Left forelimb (tissue), 1 donor: ENCODE data around the gene PLA2G15.

ENCODE experiments used
- DNase-seq: peaks from one replicate; pipeline ENCODE4 v3.0.0-alpha.2; 2018; ENCODE audit warnings: low spot score

Gene PLA2G15, protein sequence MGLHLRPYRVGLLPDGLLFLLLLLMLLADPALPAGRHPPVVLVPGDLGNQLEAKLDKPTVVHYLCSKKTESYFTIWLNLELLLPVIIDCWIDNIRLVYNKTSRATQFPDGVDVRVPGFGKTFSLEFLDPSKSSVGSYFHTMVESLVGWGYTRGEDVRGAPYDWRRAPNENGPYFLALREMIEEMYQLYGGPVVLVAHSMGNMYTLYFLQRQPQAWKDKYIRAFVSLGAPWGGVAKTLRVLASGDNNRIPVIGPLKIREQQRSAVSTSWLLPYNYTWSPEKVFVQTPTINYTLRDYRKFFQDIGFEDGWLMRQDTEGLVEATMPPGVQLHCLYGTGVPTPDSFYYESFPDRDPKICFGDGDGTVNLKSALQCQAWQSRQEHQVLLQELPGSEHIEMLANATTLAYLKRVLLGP

DNA sequence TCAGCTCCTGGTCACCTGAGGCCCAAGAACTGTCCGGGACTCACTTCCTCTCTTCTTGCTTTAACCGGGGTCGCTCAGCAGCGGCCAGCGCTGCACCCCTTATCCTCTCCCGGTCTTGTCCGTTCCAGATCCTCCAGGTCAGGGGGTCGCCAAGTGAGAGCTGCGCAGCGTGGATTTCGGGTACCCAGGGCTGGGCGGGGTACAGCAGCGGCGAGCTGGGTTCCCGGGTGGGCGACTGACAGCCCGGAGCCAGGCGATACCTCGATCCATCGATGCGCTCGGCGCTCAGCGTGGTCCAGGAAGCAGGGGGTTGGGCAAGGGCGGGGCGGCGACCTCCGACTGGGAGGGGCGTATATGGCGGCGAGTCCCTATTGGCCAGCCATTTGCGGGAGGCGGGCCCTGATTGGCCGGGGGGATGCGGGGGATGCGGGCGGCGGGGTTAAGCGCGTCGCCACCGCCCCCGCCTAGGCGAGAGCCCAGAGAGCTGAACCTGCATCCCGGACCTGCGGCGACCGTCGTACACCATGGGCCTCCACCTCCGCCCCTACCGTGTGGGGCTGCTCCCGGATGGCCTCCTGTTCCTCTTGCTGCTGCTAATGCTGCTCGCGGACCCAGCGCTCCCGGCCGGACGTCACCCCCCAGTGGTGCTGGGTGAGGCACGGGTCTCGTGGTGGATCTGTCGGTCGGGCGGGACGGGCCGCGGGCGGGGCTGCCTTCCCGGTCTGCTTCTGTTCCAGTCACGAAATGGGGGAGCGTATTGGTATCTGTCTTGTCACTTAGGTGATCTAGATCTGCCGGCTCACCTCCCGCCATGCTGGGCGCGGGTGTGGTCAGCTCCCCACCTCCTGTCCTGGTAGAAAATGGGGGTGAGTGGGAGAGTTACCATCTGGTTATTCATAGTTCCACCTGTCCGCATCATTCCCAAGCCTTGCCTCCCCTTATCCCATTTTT lies at the start of gene PLA2G15:
Gene PLA2G15 (plus strand): TSS at position 471 of the 951 bp plus-strand sequence. CDS start 54 bp downstream, at position 525.
- DNase-seq: peak; percentile 98

DNA sequence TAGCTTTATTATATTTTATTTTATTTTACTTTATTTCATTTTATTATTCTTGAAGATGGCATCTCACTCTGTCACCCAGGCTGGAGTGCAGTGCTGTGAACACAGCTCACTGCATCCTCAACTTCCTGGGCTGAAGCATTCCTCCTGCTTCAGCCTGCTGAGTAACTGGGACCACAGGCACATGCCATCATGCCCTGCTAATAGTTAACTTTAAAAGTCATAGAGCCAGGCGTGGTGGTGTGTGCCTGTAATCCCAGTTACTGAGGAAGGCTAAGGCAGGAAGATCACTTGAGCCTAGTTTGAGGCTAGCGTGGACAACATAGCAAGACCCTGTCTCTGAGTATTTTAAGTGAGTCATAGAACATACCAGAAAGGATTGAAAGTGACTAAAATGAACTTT lies 47.9 kb upstream of the PLA2G15 start:
- DNase-seq: no peak

DNA sequence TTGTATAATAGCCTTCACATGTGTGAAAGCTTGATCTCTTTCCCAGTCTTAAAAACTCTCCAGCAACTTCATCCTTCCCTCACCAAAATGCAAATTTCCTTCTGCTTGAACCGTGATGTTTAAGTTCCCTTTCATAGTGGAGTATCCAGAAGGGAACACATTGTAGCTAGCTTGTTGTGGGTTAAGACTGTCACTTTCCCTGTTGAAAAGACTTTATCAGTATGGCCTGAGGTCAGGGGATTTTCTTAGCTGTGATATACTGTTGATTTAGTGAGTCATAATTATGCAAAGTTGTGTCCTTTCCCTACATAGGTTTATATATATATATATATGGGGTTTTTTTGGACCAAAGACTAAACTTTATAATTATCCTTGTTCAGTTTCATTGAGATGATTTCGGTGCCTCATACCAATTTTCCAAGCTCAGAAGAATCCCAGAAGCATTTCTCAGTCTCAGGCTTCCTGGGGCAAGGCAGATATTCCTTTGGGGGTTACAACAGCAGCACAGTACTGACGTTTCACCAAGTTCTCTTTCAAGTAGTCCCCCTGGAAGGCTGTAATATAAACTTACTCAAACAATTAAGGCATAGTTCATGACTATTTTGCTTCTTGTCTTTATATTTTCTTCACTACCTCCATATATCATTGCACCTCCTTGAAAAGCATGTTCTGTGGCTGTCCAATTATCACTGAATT lies 44.9 kb upstream of the PLA2G15 start:
- DNase-seq: no peak

DNA sequence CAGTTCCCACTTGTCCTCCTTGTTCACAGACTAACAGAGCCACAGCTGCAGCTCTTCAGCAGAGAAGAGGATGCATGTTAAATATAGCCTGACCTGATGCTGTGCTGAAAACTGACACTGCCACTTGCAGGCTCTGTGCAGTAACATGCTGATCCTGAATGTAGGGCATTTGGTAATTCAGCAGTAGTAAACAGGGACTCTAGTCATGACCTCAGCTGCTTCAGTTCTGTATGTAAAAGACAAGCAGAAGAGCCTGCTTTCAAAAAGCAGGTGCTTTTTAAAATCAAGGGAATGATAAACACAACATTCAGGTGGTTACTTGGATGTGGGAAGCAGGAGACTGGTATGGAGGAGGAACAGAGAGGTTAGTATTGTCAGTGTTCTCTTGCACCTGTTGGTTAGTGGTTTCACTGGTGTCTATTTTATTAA lies 43.1 kb upstream of the PLA2G15 start:
- no peak for DNase-seq

DNA sequence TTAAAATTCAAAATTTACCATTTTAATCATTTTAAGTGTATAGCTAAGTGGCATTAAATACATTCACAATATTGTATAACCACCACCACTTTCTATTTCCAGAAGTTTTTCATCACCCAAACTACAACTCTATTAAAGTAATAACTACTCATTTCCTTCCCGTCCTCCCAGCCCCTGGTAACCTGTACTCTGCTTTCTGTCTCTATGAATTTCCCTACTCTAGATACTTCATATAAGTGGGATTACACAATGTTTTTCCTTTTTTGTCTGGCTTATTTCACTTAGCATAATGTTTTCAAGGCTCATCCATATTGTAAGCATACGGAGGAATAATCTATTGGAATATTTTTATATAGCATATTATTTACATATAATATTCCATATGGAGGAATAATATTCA lies 38.9 kb upstream of the PLA2G15 start:
- DNase-seq: no peak

DNA sequence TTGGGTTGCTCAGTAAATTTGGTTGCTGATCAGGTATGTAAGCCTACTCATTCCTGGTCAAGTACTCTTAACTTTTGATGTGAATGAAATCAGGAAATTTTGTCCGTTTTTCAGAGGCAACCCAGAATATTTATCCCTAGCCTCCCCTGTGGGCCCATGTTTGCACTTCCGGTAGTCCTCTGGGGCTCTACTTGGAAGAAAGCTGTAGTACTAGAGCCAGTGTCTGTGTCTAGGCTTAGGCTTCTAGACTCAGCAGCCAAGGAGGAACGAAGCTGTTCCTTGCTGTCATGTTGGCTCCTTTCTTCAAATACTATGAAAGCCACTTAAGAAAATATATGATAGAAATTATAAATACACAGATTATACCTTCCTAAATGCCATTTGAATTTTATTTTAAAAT lies 30.4 kb upstream of the PLA2G15 start:
- no peak for DNase-seq

DNA sequence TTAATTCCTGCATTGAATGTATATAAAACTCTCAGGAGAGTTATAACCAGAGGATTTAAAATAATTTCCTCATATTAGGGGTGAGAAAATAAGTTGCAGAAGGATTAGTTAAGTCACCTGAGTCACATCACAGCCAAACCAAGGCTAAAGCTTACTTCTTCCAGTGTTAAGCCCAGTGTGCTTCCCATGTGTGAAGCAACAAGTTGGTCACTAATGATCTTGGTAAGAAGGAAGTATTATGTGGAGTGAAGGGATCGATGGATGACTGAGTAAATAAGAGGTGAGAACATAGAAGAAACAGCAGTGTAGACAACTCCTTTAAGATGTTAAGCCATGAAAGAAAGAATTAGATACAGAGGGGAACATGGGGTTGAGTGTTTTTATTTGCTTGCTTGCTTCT lies 29.9 kb upstream of the PLA2G15 start:
- no peak for DNase-seq

DNA sequence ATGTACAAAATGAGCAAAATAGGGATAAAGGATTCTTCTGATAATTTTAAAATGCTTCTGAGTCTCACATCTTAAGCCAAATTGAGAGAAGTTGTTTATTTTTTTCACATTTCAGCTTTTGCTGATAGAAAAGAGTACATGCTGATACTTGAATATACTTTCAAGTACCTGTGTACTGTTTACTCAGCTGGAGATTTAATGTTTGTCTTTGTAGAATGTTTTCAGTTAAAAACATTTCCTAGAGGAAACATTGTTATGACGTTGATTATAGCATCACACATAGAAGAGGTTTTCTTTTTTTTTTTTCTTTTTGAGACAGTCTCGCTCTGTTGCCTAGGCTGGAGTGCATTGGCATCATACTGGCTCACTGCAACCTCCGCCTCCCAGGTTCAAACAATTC lies 28.9 kb upstream of the PLA2G15 start:
- no peak for DNase-seq

DNA sequence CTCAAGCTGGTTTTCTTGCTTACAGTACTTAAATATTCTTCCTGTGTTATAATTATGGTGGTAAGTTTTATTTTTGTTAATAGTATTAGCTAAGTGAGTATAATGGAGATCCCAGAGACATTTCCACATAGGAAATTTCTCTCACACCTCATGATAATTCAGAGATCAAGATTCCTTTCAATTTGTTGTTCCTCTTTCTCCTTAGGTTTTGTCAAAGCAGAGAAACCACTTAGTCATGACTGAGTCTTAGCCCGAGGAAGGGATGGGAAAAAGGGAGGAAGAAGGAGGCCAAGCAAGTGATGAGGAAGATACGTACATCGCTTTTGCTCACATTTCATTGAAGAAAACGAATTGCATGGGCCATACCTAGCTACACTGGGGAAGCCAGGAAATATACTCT lies 27.7 kb upstream of the PLA2G15 start:
- DNase-seq: no peak

DNA sequence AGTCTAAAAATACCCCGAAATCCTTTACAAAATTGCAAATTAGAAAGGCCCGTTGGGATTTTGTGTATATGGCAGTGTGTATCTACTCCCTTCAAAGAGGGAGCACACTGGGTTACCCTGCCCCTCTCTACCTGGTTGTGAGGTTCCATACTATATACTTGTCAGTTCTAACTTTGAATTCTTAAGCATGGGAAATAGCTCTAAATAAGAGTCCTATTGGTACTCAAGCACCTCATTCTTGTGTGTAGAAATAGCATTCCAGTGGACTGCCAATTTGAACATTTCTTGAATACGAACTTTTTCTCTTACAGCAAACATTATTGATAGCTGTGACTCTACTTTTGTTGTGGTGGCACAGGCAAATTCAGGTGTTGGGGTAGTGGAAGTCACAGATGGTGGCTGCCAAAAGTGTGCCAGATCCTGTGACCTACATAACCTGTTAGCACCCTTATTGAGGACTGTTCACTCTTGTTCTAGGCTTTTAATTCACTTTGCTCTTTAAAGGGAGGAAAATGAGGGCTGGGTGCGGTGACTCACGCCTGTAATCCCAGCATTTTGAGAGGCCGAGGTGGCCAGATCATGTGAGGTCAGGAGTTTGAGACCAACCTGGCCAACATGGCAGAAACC lies 25.3 kb upstream of the PLA2G15 start:
- DNase-seq: no peak

DNA sequence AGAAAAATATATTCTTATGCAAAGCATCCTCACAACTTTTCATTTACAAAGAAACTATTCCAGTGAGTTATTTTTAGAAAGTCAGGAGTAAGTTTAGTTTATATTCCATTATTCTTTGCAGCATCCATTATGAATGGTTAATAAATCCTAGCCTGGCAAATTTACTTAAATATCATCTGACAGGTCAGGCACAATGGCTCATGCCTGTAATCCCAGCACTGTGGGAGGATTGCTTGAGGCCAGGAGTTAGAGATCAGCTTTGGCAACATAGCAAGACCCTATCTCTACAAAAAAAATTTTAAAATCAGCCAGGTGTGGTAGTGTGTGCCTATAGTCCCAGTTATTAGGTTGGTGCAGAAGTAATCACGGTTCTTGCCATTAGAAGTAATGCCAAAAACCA lies 22.1 kb upstream of the PLA2G15 start:
- DNase-seq: no peak

DNA sequence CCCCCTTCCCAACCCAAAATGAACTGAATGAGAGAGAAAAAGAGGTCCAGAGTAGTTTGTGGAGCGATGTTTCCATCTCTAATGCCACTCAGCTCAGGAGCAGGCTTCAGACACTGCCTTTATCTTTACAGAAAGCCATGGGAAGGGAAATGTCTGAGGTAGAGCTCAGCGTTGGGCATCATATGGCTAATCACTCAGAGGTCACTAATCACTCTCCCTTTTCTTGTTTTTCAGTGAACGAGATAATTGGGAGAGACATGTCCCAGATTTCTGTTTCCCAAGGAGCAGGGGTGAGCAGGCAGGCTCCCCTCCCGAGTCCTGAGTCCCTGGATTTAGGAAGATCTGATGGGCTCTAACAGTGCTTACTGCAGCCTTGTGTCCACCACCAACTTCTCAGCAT lies 19.1 kb upstream of the PLA2G15 start:
- no peak for DNase-seq

DNA sequence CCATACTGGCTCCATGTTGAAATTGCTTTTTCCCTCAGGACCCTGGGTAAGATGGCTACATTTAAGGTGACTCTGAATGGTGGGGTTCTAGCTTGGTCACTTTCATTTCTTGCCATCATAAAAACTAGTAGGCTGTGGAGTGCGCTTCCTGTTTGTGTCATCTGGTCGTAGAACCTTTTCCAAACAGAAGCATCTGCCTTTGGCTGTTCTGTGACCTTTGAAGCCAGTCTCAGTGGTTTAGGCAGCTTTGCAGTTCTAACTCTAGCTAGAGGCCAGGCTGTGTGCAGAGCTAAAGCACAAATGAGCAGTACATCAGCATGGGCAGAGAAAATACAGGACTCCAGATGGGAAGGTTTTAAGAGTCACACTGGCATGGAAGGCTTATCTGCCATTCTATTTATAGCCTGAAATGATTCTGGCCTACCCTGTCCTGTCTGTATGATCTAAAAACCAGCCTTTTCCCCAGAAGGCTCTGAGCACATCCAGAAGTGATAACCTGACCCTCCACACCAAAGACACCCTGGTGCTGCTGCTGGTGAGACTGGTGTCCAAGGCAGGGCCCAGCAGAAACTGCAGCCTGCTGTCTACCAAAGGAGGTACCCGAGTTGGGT lies 17.9 kb upstream of the PLA2G15 start:
- no peak for DNase-seq

DNA sequence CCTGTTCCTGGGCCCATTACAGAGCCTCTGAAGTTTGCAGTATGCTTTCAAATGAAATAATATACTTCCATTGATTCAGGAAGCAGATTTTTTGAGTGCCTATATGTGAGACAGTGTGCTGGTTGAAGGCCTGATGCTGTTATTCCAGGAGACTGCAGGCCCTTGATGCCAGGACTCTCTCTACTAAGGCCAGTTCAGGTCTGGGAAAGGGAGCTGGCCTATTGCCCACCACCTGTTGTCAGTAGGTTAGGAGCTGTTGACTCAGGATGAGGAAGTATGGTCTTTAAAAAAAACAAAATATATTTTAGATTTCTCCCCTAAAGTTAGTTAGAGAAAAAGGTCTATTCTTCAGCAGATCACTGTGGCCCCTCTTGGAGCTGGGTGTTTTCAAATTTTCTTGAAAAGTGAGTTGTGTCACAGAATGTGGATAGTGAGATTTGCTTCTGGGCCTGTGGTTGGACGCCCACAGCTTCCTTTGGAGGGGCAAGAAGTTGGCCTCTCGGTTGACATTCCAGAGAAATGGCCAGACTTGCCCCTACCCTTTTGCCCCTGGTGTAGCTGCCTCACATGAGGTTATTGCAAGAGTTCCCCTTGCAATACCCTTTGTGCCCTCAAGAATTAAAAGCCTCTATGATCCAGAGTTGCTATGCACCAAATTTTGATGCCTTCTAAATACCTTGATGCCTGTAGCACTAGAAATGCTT lies 17.2 kb upstream of the PLA2G15 start:
- DNase-seq: no peak

DNA sequence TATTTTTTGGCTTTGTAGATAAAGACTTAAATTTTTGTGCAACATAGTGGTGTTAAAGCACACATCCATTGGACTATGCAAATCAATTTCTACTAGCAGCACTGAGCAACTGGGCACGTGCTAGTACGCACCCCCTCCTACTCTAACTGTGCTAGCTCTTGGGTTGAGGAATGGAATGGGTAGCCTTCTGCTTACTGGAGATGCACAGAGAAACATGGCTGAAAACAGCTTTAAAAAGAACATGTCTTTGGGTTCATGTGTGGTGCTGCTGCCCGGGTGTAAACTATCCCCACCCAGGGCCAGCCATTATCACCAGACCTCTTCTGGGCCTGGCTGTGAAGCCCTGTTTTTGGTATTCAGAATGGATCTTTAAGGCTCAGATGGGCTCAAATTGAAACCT lies 16.5 kb upstream of the PLA2G15 start:
- DNase-seq: no peak

DNA sequence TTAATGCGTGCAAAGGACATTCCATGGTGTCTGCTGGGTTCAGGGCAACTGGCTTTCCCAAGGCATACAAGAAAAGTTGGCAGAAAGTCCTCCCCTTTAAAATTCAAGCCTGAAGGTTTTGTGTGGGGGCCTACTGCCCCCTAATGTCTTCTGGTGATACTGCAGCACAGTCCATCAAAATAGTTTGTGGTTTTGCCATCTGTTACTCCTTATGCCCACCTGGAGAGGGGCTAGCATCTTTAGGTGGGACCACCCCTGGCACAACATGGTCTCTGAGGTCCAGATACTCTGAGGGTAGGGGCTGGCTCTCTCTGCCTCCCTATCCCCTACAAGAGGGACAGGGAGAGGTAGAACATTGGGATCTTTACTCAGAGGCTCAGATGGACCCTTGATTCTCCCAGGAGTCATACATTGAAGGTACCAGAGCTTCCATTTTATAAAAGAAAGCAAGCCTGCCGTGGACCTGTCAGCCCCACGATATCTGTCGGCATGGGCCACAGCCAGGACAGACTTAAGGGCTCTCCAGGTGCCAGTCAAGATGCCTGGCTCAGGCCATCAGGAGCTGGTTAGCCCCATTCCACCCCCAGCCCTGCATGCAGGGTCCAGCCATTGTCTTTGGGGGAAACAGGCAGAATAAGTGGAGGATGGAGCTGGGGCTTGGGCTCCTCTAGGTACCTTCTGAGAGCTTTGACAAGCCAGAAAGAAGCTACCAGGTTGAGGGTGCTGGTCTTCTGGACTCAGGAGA lies 15.6 kb upstream of the PLA2G15 start:
- DNase-seq: no peak

DNA sequence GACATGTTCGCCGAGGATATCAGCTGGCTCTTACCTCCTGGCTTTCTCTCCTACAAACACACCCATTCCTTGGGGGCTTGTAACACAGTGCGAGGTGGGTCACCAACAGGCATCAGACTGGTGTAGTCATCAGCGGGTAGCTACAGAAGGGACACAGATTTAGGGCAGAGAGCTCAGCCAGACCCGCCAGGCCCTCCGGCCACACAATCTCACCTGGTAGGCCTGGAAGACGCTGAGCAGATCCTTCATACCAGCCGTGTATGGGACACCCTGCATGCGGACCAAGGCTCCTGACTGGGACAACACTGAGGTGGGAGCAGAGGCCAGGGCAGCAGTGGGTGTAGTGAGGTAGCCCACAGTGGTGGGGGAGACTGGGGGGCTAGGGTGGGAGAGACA lies 15.0 kb upstream of the PLA2G15 start:
- DNase-seq: no peak

DNA sequence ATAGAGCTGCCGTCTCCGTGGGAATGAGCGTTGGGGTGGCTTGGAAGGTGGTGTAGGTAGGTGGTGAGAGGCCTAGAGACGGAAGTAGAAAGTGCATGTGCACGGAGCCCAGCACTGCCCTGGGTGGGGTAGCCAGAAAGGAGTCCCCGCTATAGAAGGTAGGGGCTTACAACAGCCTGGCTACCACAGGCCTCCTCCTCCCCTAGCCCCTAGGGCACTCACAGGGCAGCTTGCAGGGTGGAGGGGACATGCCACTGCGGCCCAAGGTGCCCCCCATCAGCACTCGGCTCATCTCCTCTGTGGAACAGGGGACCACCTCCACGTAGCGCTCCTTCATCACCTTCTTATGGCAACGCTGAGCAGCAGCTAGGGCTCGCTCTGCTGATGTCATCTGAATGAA lies 14.2 kb upstream of the PLA2G15 start:
- DNase-seq: no peak

DNA sequence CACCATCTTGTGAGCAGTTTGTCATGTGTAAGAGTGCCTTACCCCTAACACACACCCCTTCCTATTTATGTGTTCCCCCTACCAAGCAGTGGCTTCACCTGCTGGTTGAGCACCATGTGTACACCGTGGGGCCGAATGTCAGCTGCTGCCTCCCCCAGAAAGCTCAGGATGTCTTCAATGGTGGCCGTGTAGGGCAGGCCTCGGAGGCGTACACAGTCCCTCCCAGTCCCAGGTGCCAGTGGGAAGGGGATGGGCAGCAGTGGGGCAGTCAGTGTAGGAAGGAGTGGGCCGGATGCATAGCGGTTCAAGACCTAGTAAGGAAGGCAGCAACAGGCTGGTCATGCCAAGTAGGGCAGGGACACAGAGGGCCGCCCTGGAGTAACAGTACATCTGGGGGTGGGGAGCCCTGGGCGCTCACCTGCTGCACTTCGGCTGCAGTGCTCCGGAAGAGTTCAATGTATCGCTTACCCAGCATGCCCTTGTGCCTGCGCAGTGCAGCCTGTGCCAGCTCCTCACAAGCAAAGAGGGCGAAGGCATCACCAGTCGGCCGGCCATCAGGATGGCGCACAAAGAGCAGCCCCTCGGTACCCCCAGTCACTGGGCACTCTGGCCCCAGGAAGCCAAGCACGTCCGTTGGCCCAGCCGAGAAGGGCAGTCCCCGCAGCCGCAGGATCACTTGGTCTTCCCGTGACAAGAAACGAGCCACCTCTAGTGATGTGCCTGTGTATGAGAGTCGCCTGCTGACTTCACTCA lies 13.6 kb upstream of the PLA2G15 start:
- no peak for DNase-seq
